ENCODE data around the gene DDX47.

DDX47 gene

DNA sequence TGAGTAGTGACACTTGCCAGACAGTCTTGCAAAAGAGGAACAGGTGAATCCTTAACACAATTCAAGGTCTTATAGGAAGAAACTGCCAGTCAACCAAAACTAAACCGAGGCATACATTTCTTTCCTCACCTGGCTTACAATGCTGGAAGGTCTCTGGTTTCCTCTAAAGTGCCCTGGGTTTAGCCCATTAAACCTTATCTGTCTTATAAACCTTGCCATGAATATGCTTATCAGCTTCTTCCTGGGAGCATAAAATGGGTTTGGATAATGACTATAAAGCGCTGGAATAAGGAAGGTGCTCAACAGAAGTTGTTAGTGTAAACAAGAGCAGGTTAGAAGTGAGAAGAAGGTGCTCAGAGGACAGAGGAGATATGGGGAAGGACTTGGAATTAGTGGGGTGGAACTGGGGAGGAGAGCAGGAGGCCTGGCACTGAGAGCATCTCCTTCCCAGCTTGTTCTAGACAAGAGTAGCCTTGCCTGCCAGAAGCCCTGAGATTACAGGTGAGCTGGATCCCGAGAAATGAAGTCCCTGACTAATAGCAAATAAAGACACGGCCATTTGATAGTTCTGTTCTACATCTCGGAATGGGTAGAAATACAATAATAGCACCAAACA lies 64.1 kb downstream of the DDX47 start:
- no peak for DNase-seq

DNA sequence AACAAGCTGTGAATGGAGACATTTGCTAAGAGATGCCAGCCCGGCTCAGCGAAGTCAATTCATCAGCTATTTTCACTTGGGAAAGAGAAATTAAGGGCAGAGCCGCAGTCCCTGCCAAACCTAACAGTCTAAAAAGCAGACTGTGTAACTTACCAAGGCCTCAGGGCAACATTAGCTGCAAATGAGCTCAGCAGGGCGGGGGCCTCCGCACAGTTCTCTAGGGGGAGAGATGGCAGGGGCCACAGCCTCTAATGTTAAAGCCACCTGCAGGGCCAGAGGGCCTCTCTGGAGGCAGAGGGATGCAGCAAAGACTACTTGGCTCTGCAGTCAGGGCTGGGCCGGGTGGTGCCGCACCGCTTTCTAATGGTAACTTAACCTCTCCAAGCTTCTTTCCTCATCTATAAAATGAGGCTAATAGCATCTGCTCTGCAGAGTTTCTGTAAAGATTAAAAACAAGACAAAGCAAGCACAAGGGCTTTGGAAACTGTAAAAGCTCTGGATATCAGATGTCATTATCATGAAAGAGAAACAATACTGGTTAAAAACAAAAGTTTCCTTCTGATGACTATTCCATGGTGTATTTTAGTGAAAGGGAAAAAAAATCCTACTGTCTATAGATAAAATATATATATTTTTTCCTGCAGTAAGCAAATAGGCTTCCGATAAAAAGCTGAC lies 64.8 kb downstream of the DDX47 start:
- no peak for DNase-seq
